Measurements from ENCODE around the gene ZEB1.
A peak's percentile ranks its signal among the peaks of the same experiment; 100 is the strongest.

ZEB1 gene

DNA sequence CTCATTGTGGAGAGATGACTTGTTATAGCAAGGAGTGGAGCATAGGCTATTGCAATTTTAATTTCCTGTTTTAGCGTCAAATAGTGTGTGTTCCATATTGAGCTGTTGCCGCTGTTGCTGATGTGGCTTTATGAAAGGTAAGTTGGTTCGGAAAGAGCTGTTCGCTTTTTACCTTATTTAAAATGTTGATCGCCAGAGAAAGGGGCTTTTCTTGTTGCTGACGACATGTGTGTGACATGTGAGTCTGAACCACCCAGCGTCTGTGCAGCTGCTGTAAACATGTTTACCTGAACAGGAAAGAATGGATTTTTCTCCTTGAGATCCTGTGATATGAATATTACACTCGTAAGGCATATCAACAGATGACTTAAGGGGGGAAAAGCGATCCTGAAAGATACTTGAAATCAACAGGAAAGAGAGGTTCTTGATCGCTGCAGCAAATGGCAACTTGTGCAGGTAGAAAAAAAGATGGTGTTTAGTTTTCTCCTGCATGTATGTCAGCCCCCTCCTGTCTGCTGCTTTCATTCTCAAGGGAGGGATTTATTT lies 2.5 kb downstream of the ZEB1 start:
- H3K27me3 ChIP-seq (ENCODE audit: control insufficient read depth, low read length): no peaks in the 10 kb centered on the region
- H3K9me3 ChIP-seq (ENCODE audit: control insufficient read depth, insufficient read depth, low read length): no peaks in the 10 kb centered on the region
- peaks cover 13% of the 10 kb centered on the region for H3K36me3 ChIP-seq (ENCODE audit: control insufficient read depth, low read length)
- TF ChIP-seq, protein P1, sequence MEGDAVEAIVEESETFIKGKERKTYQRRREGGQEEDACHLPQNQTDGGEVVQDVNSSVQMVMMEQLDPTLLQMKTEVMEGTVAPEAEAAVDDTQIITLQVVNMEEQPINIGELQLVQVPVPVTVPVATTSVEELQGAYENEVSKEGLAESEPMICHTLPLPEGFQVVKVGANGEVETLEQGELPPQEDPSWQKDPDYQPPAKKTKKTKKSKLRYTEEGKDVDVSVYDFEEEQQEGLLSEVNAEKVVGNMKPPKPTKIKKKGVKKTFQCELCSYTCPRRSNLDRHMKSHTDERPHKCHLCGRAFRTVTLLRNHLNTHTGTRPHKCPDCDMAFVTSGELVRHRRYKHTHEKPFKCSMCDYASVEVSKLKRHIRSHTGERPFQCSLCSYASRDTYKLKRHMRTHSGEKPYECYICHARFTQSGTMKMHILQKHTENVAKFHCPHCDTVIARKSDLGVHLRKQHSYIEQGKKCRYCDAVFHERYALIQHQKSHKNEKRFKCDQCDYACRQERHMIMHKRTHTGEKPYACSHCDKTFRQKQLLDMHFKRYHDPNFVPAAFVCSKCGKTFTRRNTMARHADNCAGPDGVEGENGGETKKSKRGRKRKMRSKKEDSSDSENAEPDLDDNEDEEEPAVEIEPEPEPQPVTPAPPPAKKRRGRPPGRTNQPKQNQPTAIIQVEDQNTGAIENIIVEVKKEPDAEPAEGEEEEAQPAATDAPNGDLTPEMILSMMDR (IDR thresholded peaks at IDR 0.05; ENCODE audit: low read depth, low read length, poor library complexity, severe bottlenecking): no peak
- no peak for TF ChIP-seq EZH2phosphoT487 (IDR thresholded peaks at IDR 0.05; ENCODE audit: borderline replicate concordance, low read length)
- peak overlapping the region; percentile 94 for H3K4me3 ChIP-seq (ENCODE audit: low read length)
- peaks cover 30% of the 10 kb centered on the region for H4K20me1 ChIP-seq (ENCODE audit: control insufficient read depth, insufficient read depth, low read depth, low read length)
- peak overlapping the region; percentile 71 for H3K27ac ChIP-seq (ENCODE audit: low read depth, low read length)
- peaks cover 48% of the 10 kb centered on the region for H3K4me1 ChIP-seq (ENCODE audit: control insufficient read depth, low read length)
- peaks cover 8% of the 10 kb centered on the region; the same call in 1 of the 2 replicates for H3F3A ChIP-seq (ENCODE audit: control insufficient read depth, insufficient read depth)
- peak overlapping the region; percentile 85 for H3K4me2 ChIP-seq (ENCODE audit: low read length)
- H3K9me2 ChIP-seq (replicated peaks; ENCODE audit: control insufficient read depth, low read length): no peaks in the 10 kb centered on the region
- peaks cover 89% of the 10 kb centered on the region for H3K79me2 ChIP-seq (ENCODE audit: control insufficient read depth, low read length)

DNA sequence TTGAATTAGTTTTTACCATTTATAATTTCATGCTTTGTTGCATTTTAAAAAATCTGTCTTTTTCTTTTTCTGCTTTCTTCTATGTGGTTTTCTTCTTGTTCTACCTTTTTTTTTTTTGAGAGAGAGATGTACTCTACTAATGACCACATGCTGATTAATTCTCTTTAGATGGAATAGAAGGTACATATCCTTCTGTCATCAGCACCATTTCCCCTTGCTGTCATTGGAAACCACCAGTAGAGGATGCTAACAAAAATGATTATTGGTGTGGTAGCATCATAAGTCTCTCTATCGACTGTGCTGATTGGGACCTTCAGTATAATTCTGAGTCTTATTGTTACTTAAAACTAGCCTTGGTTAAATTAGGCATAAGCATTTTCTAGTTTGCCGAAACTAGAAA lies 3.6 kb downstream of the ZEB1 start:
- Histone ChIP-seq H3K27me3 (ENCODE audit: control insufficient read depth, low read length) (no peaks in the 10 kb centered on the region), H3K36me3 (ENCODE audit: control insufficient read depth, low read length) (peaks cover 7% of the 10 kb centered on the region; the same call in 1 of the 2 replicates), H3K9me3 (ENCODE audit: control insufficient read depth, insufficient read depth, low read length) (no peaks in the 10 kb centered on the region), H3K4me3 (ENCODE audit: low read length) (peak overlapping the region; percentile 94; the same call in 1 of the 2 replicates), H3K4me2 (ENCODE audit: low read length) (peak overlapping the region; percentile 85), H3K27ac (ENCODE audit: low read depth, low read length) (no peak overlapping the region), H4K20me1 (ENCODE audit: control insufficient read depth, insufficient read depth, low read depth, low read length) (peaks cover 21% of the 10 kb centered on the region; the same call in 1 of the 2 replicates), H3K79me2 (ENCODE audit: control insufficient read depth, low read length) (peaks cover 89% of the 10 kb centered on the region), H3F3A (ENCODE audit: control insufficient read depth, insufficient read depth) (peaks cover 8% of the 10 kb centered on the region; the same call in 1 of the 2 replicates), H3K4me1 (ENCODE audit: control insufficient read depth, low read length) (peaks cover 37% of the 10 kb centered on the region), H3K9me2 (replicated peaks; ENCODE audit: control insufficient read depth, low read length) (no peaks in the 10 kb centered on the region)
- TF ChIP-seq, protein P1 (IDR thresholded peaks at IDR 0.05; ENCODE audit: low read depth, low read length, poor library complexity, severe bottlenecking): peak; percentile 53
- no peak for TF ChIP-seq EZH2phosphoT487 (IDR thresholded peaks at IDR 0.05; ENCODE audit: borderline replicate concordance, low read length)

DNA sequence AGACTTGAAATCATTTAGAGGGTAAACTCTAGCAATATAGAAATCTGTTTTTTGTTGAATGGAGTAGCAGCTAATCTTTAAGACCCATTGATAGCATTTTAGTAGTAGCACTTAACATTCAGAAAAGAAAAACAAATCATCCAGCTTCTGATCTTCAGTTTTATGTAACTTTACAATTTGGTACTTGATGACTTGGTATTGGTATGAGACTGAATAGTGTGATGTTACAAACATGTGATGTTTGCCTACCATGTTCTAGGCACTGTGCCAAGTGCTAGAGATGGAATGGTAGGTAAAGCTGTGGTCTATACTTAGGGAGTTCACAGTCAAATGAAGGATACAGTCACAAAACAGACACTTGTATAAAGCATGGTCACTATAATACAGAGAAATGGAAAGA lies 21.3 kb downstream of the ZEB1 start:
- peaks cover 4% of the 10 kb centered on the region; the same call in 1 of the 2 replicates for H4K20me1 ChIP-seq (ENCODE audit: control insufficient read depth, insufficient read depth, low read depth, low read length)
- no peak overlapping the region for H3K27ac ChIP-seq (ENCODE audit: low read depth, low read length)
- no peaks in the 10 kb centered on the region for H3F3A ChIP-seq (ENCODE audit: control insufficient read depth, insufficient read depth)
- H3K4me1 ChIP-seq (ENCODE audit: control insufficient read depth, low read length): 0 out of 2 replicates have a peak, but pooled peaks cover 3% of the 10 kb centered on the region
- H3K9me2 ChIP-seq (replicated peaks; ENCODE audit: control insufficient read depth, low read length): no peaks in the 10 kb centered on the region
- peaks cover 95% of the 10 kb centered on the region for H3K79me2 ChIP-seq (ENCODE audit: control insufficient read depth, low read length)
- no peak overlapping the region for H3K4me3 ChIP-seq (ENCODE audit: low read length)
- no peak overlapping the region for H3K4me2 ChIP-seq (ENCODE audit: low read length)
- TF ChIP-seq, protein P1 (IDR thresholded peaks at IDR 0.05; ENCODE audit: low read depth, low read length, poor library complexity, severe bottlenecking): no peak
- no peak for TF ChIP-seq EZH2phosphoT487 (IDR thresholded peaks at IDR 0.05; ENCODE audit: borderline replicate concordance, low read length)
- H3K9me3 ChIP-seq (ENCODE audit: control insufficient read depth, insufficient read depth, low read length): no peaks in the 10 kb centered on the region
- H3K36me3 ChIP-seq (ENCODE audit: control insufficient read depth, low read length): no peaks in the 10 kb centered on the region
- H3K27me3 ChIP-seq (ENCODE audit: control insufficient read depth, low read length): no peaks in the 10 kb centered on the region

All from DOHH2 (cell line).